HG02973 (cell line): ENCODE results near the gene SIGLEC15.
"Not testable (repeated sequence)": the region's sequence is repeated elsewhere in the genome, so short reads cannot be mapped to it uniquely, and the experiment has no call there.

Source experiments
- ATAC-seq: cut with Tn5 transposase; IDR thresholded peaks from one replicate; pipeline ENCODE4 v1.9.1; 2021; ENCODE audit warnings: moderate library complexity; ENCODE audit not compliant: unreplicated experiment

SIGLEC15 gene, protein sequence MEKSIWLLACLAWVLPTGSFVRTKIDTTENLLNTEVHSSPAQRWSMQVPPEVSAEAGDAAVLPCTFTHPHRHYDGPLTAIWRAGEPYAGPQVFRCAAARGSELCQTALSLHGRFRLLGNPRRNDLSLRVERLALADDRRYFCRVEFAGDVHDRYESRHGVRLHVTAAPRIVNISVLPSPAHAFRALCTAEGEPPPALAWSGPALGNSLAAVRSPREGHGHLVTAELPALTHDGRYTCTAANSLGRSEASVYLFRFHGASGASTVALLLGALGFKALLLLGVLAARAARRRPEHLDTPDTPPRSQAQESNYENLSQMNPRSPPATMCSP

DNA sequence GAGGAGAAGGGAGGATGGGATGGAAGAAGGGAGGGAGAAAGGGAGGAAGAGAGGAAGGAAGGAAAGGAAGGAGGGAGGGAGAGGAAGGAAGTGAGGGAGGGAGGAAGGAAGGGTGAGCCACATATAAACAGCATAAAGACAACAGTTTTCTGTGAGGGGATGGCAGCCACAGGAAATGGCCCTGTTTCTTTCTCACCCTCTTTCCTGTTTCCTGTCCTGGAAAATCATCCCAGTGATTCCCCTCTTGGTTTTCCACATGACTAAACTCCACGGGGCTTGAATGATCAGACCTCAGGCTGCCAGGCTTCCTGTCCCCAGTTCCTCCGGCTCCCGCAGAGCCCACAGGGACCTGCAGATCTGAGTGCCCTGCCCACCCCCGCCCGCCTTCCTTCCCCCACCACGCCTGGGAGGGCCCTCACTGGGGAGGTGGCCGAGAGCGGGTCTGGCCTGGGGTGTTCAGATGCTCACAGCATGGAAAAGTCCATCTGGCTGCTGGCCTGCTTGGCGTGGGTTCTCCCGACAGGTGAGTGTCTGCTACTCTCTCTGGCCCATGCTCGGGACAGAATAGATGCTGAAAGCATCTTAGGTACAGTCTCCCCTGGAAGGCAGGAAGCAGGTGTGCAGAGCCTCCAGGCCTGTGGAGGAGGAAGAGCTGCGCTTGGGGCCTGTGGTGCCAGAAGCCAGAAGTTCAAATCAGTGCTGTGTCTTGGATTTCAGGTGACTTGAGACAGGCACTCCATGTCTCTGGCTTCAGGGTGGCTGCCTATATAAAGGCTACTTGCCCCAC is at the start of gene SIGLEC15:
Gene SIGLEC15, plus strand, starts transcription at position 418 of the 787 bp plus-strand sequence. Its CDS starts 54 bp downstream, at position 472.
- ATAC-seq, result no peak

DNA sequence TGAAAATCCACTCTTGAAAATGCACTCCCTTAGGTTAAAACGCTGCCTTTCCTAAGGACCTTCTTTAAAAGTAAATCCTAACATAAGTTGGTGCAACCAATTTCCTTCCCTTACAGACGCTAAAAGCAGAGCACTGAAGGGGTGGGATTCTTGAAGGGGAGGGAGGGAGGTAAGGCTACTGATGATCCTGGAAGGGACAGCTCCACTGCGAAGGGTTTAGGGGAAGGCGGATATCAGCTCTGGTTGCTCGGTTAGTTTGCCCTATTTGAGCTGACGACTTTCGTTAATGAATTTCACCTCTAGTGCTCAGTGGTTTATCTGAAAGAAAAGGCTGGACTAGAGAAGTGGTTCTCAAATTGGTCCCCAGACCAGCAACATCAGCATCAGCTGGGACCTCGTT is 49.7 kb upstream of the SIGLEC15 start:
- ATAC-seq, result no peak

DNA sequence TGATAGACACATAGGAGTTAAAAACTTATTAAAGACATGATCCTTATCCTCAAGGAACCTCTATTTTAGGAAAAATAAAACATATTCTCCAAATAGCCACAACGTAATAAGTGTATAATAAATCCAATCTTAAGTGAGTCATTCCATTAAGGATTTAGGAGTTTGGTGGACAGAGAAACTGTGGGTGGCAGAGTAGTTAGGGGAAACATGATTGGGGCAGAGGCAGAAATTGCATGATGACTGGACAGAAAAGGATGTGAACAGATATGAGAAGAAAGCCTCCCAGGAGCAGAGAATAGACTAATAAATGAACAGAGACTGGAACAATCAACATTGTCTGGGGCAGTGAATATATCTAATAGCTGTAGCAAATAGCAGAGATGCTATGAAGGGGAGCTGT is 48.1 kb upstream of the SIGLEC15 start:
- no peak for ATAC-seq

- no peak for ATAC-seq
These were observed 44.9 kb upstream of the SIGLEC15 start for GRCh38 chr18:45780568-45780967.

DNA sequence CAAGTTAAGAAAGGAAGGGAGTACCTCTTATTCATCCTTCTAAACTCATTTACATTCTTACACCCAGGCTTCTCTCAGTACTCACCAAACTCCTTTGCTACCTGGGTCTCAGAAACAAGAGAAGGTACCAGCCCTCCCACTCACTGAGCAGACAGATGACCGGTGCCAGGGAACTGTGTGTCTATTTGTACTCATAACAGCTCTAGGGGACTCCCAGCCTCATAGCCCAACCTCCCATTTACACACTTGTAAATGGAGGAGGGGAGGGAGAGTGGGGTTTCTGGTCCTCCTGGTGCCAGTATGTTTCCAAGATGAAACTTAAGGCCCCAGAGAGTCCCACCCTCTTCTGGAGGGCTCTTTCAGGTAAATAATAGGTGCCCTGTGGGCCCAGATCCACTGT is 42.8 kb upstream of the SIGLEC15 start:
- ATAC-seq, result no peak

GRCh38 chr18:45783097-45784075 is 42.1 kb upstream of the SIGLEC15 start:
- no peak for ATAC-seq

DNA sequence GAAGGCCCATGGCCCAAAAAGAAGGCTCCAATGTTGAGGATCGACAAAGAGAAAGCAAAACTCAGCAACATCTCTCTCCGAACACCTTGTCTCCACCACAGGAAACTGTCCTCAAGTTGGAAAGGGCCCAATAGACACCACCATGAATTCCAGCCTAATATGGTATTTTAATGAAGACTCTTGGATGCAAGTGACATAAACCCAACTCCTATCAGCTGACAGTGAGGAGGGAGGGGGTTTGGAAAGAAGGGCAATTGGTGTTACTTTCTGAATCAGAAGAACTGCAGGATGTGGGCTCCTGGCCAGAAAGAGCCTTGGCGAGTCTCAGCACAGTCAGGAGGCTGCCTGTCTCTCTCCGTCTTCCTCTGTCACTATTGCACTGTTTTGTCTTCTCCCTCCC is 40.3 kb upstream of the SIGLEC15 start:
- ATAC-seq, result no peak

- no peak for ATAC-seq
These were observed 38.5 kb upstream of the SIGLEC15 start for GRCh38 chr18:45786941-45787340.

DNA sequence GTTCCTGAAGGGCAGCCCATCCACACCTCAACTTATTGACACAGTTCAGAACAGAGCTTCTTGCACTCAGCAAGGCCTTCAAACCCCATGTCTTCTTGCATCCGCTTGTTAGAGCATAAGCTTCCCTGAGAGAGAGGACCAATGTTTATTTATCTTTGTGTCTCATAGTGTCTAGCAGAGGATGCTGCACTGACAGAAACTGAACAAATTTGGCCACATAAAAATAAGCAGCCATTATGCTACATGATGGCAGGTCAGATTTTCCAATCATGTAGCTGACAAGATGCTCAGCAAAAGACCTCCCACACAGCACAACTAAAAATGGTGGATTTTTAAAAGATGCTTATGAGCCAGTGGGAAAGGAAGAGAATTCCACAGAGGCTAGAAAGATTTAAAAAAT is 38.1 kb upstream of the SIGLEC15 start:
- no peak for ATAC-seq

GRCh38 chr18:45788861-45789260 is 36.6 kb upstream of the SIGLEC15 start:
- no peak for ATAC-seq

DNA sequence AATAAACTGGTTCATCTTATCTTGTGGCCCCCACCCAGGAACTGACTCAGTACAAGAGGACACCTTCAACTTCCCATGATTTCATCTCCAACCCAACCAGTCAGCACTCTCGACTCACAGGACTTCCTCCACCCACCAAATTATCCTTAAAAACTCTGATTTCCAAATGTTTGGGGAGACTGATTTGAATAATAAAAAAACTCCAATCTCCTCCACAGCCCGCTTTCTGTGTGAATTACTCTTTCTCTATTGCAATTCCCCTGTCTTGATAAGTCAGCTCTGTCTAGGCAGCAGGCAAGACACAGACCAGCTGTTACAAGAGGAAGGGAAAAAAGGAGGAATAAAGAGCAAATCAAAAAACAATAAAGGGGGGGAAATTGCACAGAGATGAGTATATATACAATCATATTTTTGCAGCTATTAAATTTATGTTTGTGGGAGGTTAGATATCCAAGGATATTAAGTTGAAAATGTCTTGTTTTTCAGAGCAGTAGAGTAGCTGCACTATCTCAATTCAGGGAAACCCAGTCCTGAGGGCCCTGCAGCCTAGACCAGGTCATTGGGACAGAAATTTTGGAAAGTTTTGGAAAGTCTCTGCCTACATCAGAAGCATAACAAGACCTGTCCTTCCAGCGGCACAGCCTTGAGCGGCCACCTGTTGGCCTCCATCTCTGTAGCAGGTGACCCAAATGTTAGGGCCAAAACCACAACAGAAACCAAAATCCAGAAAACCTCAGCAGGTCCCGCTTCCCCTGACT is 32.8 kb upstream of the SIGLEC15 start:
- ATAC-seq, result no peak

DNA sequence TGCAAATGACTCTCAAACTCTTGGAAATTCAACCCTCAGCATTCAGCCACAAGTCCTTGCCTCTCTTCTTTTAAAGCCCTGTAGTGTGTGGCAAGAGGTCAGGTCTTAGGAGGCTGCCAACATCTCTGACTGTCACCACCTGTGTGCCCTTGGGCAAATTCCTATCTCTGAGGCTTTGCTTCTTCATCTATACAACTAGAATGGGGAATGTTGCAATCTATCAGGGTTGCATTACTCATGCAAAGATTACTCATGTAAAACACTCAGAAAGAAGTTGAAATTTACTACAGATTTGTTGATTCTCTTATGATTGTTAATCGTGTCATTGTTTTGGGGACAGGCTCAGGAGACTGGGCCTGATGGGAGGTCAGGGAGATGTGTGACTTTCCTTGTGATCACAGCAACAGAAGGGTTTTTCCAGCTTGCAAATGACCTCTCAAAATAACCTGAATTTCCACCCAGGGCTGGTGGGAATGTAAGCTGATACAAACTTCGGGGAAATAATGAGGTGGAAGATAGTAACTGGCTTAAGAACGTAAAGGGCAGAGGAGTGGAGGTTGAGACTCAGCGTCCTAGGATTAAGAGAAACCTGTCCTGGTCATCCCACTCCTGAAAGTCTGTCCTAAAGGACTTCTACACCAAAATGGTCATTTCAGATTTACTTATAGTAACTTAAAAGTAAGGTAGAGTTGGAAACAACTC is 32.1 kb upstream of the SIGLEC15 start:
- ATAC-seq, result no peak

- ATAC-seq, result no peak
These were observed 24.0 kb upstream of the SIGLEC15 start for GRCh38 chr18:45801416-45802004.

DNA sequence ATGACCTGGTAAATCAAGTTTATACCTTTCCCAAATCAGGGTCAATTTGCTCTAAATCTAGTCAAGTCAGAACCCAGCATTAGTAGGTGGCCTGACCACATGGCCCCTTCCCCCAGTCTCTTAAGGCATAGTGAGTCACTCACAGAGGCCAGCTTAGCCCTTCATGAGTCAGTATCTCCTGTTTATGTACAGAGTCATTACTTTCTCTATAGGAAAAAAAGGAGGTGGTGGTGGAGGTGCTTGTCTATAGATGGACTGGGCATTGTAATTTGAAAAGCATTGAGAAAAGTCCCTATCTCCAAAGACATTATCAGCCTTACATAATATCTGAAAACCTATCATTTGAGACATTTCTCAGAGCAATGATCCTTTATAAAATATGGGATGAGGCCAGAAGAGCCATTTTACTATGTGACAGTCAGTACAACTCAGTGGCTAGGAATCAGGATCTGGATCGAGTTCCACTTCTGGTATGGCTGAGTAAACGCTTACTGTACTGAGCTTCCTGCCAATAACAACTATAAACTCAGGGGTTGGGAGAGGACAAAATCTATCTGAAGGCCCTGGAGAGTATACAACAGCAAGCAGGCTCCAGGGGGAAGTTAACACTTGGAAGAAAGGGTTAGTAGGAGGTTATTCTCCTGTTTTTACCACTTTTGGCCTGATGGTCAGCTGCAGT is 22.5 kb upstream of the SIGLEC15 start:
- ATAC-seq, result no peak

DNA sequence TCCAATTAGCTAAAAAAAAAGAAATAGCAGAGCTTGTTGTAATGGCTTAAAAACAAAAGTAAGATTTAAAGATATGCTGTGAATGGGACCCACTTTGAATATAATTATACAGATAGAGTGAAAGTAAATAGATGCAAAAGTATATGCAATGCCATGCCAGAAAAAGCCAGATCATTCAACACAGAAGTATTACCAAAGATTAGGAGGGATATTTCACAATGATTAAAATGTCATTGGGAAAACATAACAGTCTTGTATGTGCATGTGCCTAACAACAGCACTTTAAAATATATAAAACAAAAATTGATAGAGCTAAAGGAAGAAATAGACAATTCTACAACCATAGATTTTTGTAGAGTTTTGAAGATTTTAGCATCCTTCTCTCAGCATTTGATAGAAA is 19.9 kb upstream of the SIGLEC15 start:
- no peak for ATAC-seq

- ATAC-seq, result no peak
These were observed 19.2 kb upstream of the SIGLEC15 start for GRCh38 chr18:45806226-45806625.

DNA sequence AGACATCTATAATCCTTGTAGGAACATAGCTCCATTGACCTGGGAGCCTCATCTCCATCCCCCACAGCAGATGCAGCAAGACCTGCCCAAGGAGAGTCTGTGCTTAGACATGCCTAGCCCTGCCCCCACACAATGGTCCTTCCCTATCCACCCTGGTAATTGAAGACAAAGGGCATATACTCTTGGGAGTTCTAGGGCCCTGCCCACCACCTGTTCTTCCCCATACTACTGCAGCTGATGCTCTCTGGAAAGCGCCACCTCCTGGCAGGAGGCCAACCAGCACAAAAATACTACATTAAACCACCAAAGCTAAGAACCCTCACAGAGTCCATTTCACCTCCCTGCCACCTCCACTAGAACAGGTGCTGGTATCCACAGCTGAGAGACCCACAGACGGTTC is 18.3 kb upstream of the SIGLEC15 start:
- not testable (repeated sequence) for ATAC-seq

GRCh38 chr18:45814733-45815132 is 10.7 kb upstream of the SIGLEC15 start:
- not testable (repeated sequence) for ATAC-seq

GRCh38 chr18:45817543-45817942 is 7.9 kb upstream of the SIGLEC15 start:
- no peak for ATAC-seq
